ENCODE data around the gene OR2L5.

Gene OR2L5, protein sequence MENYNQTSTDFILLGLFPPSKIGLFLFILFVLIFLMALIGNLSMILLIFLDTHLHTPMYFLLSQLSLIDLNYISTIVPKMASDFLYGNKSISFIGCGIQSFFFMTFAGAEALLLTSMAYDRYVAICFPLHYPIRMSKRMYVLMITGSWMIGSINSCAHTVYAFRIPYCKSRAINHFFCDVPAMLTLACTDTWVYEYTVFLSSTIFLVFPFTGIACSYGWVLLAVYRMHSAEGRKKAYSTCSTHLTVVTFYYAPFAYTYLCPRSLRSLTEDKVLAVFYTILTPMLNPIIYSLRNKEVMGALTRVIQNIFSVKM

GRCh38 chr1:248013229-248013710 lies at the start of gene OR2L5:
OR2L5 (plus strand) TSS chr1:248013660; CDS start chr1:248021948, 8,288 bp downstream.
- no peaks in the 10 kb centered on the region for H3K36me3 ChIP-seq (ENCODE audit: insufficient read depth)
- no peaks in the 10 kb centered on the region for H3K27me3 ChIP-seq (ENCODE audit: insufficient read depth, low read depth)
- no peak within 1 kb of the TSS for H3K27ac ChIP-seq
- TF ChIP-seq, protein P1, sequence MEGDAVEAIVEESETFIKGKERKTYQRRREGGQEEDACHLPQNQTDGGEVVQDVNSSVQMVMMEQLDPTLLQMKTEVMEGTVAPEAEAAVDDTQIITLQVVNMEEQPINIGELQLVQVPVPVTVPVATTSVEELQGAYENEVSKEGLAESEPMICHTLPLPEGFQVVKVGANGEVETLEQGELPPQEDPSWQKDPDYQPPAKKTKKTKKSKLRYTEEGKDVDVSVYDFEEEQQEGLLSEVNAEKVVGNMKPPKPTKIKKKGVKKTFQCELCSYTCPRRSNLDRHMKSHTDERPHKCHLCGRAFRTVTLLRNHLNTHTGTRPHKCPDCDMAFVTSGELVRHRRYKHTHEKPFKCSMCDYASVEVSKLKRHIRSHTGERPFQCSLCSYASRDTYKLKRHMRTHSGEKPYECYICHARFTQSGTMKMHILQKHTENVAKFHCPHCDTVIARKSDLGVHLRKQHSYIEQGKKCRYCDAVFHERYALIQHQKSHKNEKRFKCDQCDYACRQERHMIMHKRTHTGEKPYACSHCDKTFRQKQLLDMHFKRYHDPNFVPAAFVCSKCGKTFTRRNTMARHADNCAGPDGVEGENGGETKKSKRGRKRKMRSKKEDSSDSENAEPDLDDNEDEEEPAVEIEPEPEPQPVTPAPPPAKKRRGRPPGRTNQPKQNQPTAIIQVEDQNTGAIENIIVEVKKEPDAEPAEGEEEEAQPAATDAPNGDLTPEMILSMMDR (conservative IDR thresholded peaks at IDR 0.05; ENCODE audit: low read depth, low read length): no peak
- H4K20me1 ChIP-seq (ENCODE audit: insufficient read depth): no peaks in the 10 kb centered on the region
- H3K4me3 ChIP-seq (IDR thresholded peaks at IDR 0.05; ENCODE audit: insufficient read depth, low read depth, low read length): no peak within 1 kb of the TSS
- H2AFZ ChIP-seq (ENCODE audit: low read depth): no peak within 1 kb of the TSS
- H3K4me2 ChIP-seq: no peak within 1 kb of the TSS
- no peaks in the 10 kb centered on the region for H3K79me2 ChIP-seq (ENCODE audit: insufficient read depth, low read depth)
- no peaks in the 10 kb centered on the region for H3K4me1 ChIP-seq (ENCODE audit: low read depth, poor library complexity, severe bottlenecking)
- no peak within 1 kb of the TSS for H3K9ac ChIP-seq

GRCh38 chr1:247964933-247965332 lies 48.5 kb upstream of the OR2L5 start, which contains the start of gene OR2AK2:
OR2AK2 (plus strand) TSS chr1:247965233; CDS start chr1:247965377, 144 bp downstream.
- TF ChIP-seq, protein P1 (conservative IDR thresholded peaks at IDR 0.05; ENCODE audit: low read depth, low read length): no peak
- Histone ChIP-seq H3K36me3 (ENCODE audit: insufficient read depth) (no peaks in the 10 kb centered on the region), H4K20me1 (ENCODE audit: insufficient read depth) (no peaks in the 10 kb centered on the region), H2AFZ (ENCODE audit: low read depth) (no peak within 1 kb of the TSS), H3K79me2 (ENCODE audit: insufficient read depth, low read depth) (no peaks in the 10 kb centered on the region), H3K27ac (no peak within 1 kb of the TSS), H3K9ac (no peak within 1 kb of the TSS), H3K27me3 (ENCODE audit: insufficient read depth, low read depth) (no peaks in the 10 kb centered on the region), H3K4me3 (IDR thresholded peaks at IDR 0.05; ENCODE audit: insufficient read depth, low read depth, low read length) (no peak within 1 kb of the TSS), H3K4me1 (ENCODE audit: low read depth, poor library complexity, severe bottlenecking) (no peaks in the 10 kb centered on the region), H3K4me2 (no peak within 1 kb of the TSS)

GRCh38 chr1:247966532-247967204 lies 46.8 kb upstream of the OR2L5 start:
- Histone ChIP-seq H3K36me3 (ENCODE audit: insufficient read depth) (no peaks in the 10 kb centered on the region), H4K20me1 (ENCODE audit: insufficient read depth) (no peaks in the 10 kb centered on the region), H3K27ac (no peak overlapping the region), H3K4me1 (ENCODE audit: low read depth, poor library complexity, severe bottlenecking) (no peaks in the 10 kb centered on the region), H2AFZ (ENCODE audit: low read depth) (no peak overlapping the region), H3K27me3 (ENCODE audit: insufficient read depth, low read depth) (no peaks in the 10 kb centered on the region), H3K4me2 (no peak overlapping the region), H3K9ac (no peak overlapping the region), H3K79me2 (ENCODE audit: insufficient read depth, low read depth) (no peaks in the 10 kb centered on the region), H3K4me3 (IDR thresholded peaks at IDR 0.05; ENCODE audit: insufficient read depth, low read depth, low read length) (no peak overlapping the region)
- TF ChIP-seq, protein P1 (conservative IDR thresholded peaks at IDR 0.05; ENCODE audit: low read depth, low read length): no peak

DNA sequence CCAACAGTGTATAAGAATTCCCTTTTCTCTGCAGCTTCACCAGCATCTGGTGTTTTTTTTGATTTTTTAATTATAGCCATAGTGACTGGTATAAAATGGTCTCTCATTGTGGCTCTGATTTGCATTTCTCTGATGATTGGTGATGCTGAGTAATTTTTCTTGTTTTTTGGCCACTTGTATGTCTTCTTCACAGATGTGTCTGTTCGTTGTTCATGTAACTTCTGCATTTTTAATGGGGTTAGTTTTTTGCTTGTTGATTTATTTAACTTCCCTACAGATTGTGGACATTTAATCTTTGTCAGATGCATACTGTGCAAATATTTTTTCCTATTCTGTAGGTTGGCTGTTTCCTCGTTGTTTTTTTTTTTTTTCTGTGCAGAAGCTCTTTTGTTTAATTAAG lies 20.5 kb upstream of the OR2L5 start:
- no peak overlapping the region for H3K27ac ChIP-seq
- no peaks in the 10 kb centered on the region for H4K20me1 ChIP-seq (ENCODE audit: insufficient read depth)
- H3K79me2 ChIP-seq (ENCODE audit: insufficient read depth, low read depth): no peaks in the 10 kb centered on the region
- no peaks in the 10 kb centered on the region for H3K4me1 ChIP-seq (ENCODE audit: low read depth, poor library complexity, severe bottlenecking)
- H3K36me3 ChIP-seq (ENCODE audit: insufficient read depth): no peaks in the 10 kb centered on the region
- H3K4me3 ChIP-seq (IDR thresholded peaks at IDR 0.05; ENCODE audit: insufficient read depth, low read depth, low read length): no peak overlapping the region
- H3K4me2 ChIP-seq: no peak overlapping the region
- H2AFZ ChIP-seq (ENCODE audit: low read depth): no peak overlapping the region
- no peaks in the 10 kb centered on the region for H3K27me3 ChIP-seq (ENCODE audit: insufficient read depth, low read depth)
- H3K9ac ChIP-seq: no peak overlapping the region
- TF ChIP-seq, protein P1 (conservative IDR thresholded peaks at IDR 0.05; ENCODE audit: low read depth, low read length): no peak
